Gastroesophageal sphincter (tissue), 4 donors: Measurements from ENCODE around the gene ZNF383. TPM values are rescaled to one million over a fixed set of nuclear protein-coding genes. Genes with fewer than 3 reads are reported as not detected.
"Not testable (repeated sequence)": the region's sequence is repeated elsewhere in the genome, so short reads cannot be mapped to it uniquely, and the experiment has no call there.

Experiments used
- ATAC-seq: fragments of 150-250 bp; one replicate; pipeline ENCODE4 v1.9.1; 2016; ENCODE audit warnings: mild to moderate bottlenecking, moderate library complexity
- H3K27ac ChIP-seq, 4 donors: fragments of 200-600 bp; sonication (generic) in 3 of 4; 1 replicate in 3 of 4; 2 replicates in 1 of 4; pipeline ENCODE4 v1.5.1; 2016 to 2019
- H3K27me3 ChIP-seq: fragments of 200-600 bp; sonication (generic); one replicate; pipeline ENCODE4 v1.5.1; 2019
- H3K36me3 ChIP-seq, 2 donors: fragments of 200-600 bp; sonication (generic); one replicate each; pipeline ENCODE4 v1.5.1; 2019; ENCODE audit warnings: control low read depth in 1 of 2
- H3K4me1 ChIP-seq, 3 donors: fragments of 200-600 bp; sonication (generic); 1 replicate in 2 of 3; 2 replicates in 1 of 3; pipeline ENCODE4 v1.5.1; 2016 to 2019; ENCODE audit warnings: control low read depth in 2 of 3
- H3K4me3 ChIP-seq, 2 donors: fragments of 200-600 bp; sonication (generic); one replicate each; pipeline ENCODE4 v1.5.1; 2019; ENCODE audit warnings: mild to moderate bottlenecking in 1 of 2, moderate library complexity in 1 of 2
- H3K9me3 ChIP-seq, 3 donors: fragments of 200-600 bp; sonication (generic); one replicate each; pipeline ENCODE4 v1.5.1; 2017 to 2019; ENCODE audit warnings: control low read depth in 2 of 3
- EP300 ChIP-seq: sonication (generic); formaldehyde crosslinking; IDR thresholded peaks from one replicate; pipeline ENCODE4 v1.6.1; 2017; ENCODE audit warnings: antibody characterized with exemption, mild to moderate bottlenecking
- POLR2A ChIP-seq, 2 donors: fragments of 450-650 bp; IDR thresholded peaks; one replicate each; pipeline ENCODE4 v1.6.1; 2017; ENCODE audit warnings: antibody characterized with exemption in 2 of 2, mild to moderate bottlenecking in 2 of 2, moderate library complexity in 1 of 2
- POLR2AphosphoS5 ChIP-seq: sonication (generic); formaldehyde crosslinking; IDR thresholded peaks from one replicate; pipeline ENCODE4 v1.6.1; 2017; ENCODE audit warnings: antibody characterized with exemption
- WGBS, 2 donors: methylation state at CpG; one replicate each; pipeline ENCODE4 v1.1.5; 2018; ENCODE audit warnings: low coverage in 1 of 2; 5-methylcytosine and 5-hydroxymethylcytosine counted together
- total RNA-seq, 4 donors: library from RNA; depleted of rRNA; stranded (reverse); fragments of >200 nt; gene quantifications; one replicate each; pipeline ENCODE4 v1.1.0, GENCODE V29; 2016
- TF ChIP-seq, protein P1 (sequence below), 4 experiments: fragments of 200-600 bp in 2 of 4; fragments of 450-650 bp in 2 of 4; sonication (generic) in 1 of 4; IDR thresholded peaks; one replicate each; pipeline ENCODE4 v1.5.1; 2017 to 2019; ENCODE audit warnings: antibody characterized with exemption in 4 of 4, mild to moderate bottlenecking in 2 of 4, moderate library complexity in 2 of 4

The ZNF383 gene
- total RNA-seq, 4 donors from 2014 or later = 7.9 to 15.3 (median 10.9) TPM

DNA sequence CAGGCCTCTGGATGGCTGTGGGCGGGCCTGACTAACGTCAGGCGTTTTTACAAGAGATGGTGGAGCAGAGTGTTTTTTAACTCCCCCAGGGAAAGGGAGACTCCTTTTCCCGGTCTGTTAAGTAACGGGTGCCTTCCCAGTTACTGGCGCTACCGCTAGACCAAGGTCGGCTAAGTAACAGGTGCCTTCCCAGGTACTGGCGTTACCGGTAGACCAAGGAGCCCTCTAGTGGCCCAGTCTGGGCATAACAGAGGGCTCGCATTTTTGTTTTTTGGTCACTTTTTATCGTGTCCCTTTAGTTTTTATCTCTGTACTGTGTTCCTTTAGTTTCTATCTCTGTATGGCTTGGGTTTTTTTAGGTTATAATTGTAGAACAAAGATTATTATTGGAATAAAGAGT lies 10.0 kb downstream of the ZNF383 start:
- peaks cover 2 to 90% of the 10 kb centered on the region in 2 donors for H3K36me3 ChIP-seq
- no peak overlapping the region for H3K4me3 ChIP-seq
- H3K4me1 ChIP-seq = no peaks in the 10 kb centered on the region
- TF ChIP-seq EP300 (no peak), POLR2A (IDR thresholded peaks at IDR 0.05) (no peak), POLR2AphosphoS5 (no peak)
- TF ChIP-seq, protein P1, sequence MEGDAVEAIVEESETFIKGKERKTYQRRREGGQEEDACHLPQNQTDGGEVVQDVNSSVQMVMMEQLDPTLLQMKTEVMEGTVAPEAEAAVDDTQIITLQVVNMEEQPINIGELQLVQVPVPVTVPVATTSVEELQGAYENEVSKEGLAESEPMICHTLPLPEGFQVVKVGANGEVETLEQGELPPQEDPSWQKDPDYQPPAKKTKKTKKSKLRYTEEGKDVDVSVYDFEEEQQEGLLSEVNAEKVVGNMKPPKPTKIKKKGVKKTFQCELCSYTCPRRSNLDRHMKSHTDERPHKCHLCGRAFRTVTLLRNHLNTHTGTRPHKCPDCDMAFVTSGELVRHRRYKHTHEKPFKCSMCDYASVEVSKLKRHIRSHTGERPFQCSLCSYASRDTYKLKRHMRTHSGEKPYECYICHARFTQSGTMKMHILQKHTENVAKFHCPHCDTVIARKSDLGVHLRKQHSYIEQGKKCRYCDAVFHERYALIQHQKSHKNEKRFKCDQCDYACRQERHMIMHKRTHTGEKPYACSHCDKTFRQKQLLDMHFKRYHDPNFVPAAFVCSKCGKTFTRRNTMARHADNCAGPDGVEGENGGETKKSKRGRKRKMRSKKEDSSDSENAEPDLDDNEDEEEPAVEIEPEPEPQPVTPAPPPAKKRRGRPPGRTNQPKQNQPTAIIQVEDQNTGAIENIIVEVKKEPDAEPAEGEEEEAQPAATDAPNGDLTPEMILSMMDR (IDR thresholded peaks at IDR 0.05) = peak; percentile 27 to 65 (median 43)
- WGBS, 2 donors = 43 to 50% methylated on average over 10 to 12 of the region's 12 CpGs
- H3K27me3 ChIP-seq = no peaks in the 10 kb centered on the region
- peaks cover 0 to 42% (median 0%) of the 10 kb centered on the region in 3 donors for H3K9me3 ChIP-seq
- no peak overlapping the region for H3K27ac ChIP-seq
- no peak for ATAC-seq

DNA sequence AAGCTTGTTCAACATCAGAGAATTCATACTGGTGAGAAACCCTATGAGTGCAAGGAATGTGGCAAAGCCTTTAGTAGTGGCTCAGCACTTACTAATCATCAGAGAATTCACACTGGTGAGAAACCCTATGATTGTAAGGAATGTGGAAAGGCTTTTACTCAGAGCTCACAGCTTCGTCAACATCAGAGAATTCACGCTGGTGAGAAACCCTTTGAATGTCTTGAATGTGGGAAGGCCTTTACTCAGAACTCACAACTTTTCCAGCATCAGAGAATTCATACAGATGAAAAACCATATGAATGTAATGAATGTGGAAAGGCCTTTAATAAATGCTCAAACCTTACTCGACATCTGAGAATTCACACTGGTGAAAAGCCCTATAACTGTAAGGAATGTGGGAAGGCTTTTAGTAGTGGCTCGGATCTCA lies 25.2 kb downstream of the ZNF383 start:
- WGBS, 2 donors = 100% methylated on average over 3 to 4 of the region's 4 CpGs
- no peak overlapping the region for H3K4me3 ChIP-seq
- H3K36me3 ChIP-seq = peaks cover 18 to 85% of the 10 kb centered on the region in 2 donors
- no peaks in the 10 kb centered on the region for H3K27me3 ChIP-seq
- ATAC-seq = no peak
- no peak overlapping the region for H3K27ac ChIP-seq
- peaks cover 0 to 98% (median 13%) of the 10 kb centered on the region in 3 donors for H3K9me3 ChIP-seq
- H3K4me1 ChIP-seq = no peaks in the 10 kb centered on the region
- TF ChIP-seq POLR2A (IDR thresholded peaks at IDR 0.05) (no peak), POLR2AphosphoS5 (no peak), EP300 (no peak)

DNA sequence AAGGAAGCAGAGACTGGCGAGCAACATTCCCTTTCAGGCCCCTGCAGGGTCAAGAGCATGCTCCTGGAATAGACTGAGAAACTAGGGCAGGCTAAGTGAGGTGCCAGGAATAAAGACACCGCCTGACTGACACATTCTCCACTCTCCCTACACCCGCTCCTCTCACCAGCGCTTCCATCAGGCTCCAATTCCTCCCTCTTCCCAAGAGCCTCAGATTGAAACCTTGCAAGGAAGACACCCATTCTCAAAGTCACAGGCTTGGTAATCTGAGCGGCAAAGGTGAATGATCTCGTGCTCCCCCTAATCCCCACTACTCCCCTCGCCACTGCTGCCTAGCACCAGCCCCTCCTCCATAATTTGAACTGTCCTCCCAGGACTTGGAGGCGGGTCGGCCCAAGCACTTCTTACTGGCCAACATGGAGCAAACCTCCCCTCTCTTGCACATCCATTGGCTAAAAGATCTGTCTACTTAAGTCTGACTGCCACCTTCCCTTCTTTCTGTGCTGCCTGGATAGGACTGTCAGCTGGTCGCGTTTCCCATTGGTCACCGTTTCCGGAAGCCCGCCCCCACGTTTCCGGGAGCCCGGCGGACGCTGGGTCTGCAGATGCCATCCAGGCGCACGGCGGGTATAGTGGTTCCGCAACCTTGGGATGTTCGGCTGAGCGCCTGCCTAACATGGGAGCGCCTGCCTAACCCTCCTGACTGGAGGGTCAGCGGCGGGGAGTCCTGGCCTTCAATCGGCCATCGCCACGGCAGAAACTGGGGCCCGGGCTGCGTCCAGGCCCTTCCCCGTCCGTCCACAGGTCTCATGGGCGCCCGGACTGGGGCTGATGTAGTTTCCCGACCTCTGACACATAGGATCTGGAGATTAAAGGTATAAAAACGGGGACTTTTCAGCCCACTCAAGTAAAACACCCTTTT lies 33.6 kb downstream of the ZNF383 start:
- Histone ChIP-seq H3K9me3 (peaks cover 0 to 68% (median 6%) of the 10 kb centered on the region in 3 donors), H3K27ac (peak overlapping the region; percentile 21 to 80 (median 68))
- WGBS, 2 donors = 0 to 1% methylated on average over 10 to 13 of the region's 39 CpGs

DNA sequence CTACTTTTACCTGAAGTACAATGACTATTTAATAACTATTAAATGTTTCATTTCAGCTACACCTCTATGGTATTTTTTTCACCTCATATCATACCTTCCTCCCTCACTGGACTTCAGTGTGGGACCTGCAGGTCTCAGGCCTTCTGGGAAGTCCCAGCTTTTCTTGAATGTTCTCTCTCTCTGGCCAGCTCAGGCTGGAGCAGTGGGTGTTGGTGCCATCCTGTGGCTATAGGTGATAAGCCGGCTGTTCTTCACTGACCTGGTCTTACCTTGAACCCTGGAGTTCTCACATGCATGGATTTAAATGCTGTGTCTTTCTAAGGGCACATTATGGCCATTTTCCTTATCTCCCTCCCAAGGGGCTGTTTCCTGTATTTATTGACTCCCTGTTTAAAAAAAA lies 45.0 kb downstream of the ZNF383 start:
- peaks cover 0 to 18% of the 10 kb centered on the region in 2 donors for H3K36me3 ChIP-seq
- H3K4me3 ChIP-seq, H3K4me1 ChIP-seq, ATAC-seq, H3K9me3 ChIP-seq, H3K27me3 ChIP-seq, H3K27ac ChIP-seq: not testable (repeated sequence)
- WGBS, 2 donors = no CpG with 5 or more reads among the region's 1 CpG

More for the DNA sequence above, 33.6 kb downstream of the ZNF383 start:
- peaks cover 0 to 8% (median 0%) of the 10 kb centered on the region in 3 donors for H3K4me1 ChIP-seq
- H3K27me3 ChIP-seq = no peaks in the 10 kb centered on the region
- peaks cover 0 to 11% of the 10 kb centered on the region in 2 donors for H3K36me3 ChIP-seq
- TF ChIP-seq EP300 (no peak), POLR2AphosphoS5 (peak; percentile 75), POLR2A (IDR thresholded peaks at IDR 0.05) (peak; percentile 30 to 34)
- peak; percentile 99 for ATAC-seq
- H3K4me3 ChIP-seq = peak overlapping the region; percentile 75 to 79

DNA sequence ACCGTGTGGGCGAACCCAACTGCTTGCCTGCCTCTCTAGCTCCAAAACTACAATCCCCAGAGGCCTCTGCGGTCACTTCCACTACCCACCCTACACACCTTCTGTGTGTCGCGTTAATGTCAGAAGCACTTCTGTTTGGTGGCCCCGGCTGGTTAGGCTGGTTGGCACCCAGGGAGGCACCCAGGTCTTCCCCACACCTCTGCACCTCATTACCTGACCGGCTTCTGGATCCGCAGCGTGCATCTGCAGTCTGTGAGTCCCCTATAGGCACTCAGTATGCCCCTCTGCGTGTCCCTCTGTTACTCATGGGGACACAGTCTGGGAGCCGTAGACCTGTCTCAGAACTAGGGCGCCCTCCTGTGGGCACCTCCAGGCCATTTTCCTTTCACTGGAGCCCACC lies 49.0 kb downstream of the ZNF383 start:
- not testable (repeated sequence) for H3K27ac ChIP-seq, H3K36me3 ChIP-seq, ATAC-seq, H3K4me1 ChIP-seq, H3K27me3 ChIP-seq, H3K4me3 ChIP-seq, H3K9me3 ChIP-seq
- WGBS, 2 donors = no CpG with 5 or more reads among the region's 12 CpGs

DNA sequence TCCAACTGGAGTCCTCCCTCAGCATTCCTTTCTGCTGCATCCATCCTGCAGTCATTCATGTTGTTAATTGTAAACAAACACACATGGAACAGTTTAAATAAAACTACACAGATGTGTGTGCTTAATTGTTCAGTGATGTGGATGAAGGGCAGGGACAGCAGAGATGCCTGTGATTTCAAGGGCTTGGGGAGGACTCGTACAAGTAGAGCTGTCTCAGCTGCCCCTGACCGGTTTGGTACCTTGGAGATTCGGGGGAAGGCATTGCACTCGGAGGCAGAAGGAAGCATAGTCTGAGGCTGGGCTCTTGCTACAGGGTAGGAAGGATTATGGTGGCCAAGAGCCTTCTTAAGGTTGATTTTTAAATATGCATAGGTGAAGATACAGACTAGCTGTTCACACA lies 49.7 kb downstream of the ZNF383 start:
- not testable (repeated sequence) for H3K4me3 ChIP-seq, ATAC-seq, H3K27ac ChIP-seq, H3K4me1 ChIP-seq, H3K9me3 ChIP-seq, H3K36me3 ChIP-seq, H3K27me3 ChIP-seq
- WGBS, 2 donors = 85 to 100% methylated on average over 1 to 4 of the region's 4 CpGs

DNA sequence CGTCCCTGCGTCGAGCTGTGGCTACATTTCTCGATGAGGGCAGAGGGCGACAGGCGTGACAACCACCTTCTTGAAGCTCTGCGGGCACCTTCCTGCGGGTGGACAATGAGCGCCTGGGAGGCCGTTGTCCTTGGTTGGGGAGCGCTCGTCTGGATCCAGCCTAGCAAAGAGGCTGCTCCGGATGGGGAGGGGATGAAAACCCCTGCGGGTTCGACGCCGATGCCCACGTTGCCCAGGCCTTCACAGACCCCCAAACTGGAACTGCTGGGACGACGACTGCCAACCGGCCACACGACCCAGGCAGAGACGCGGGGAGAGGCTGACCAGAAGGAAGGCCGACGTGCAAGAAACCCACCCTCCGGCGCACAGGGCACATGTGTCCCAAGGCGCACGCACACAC lies 62.6 kb downstream of the ZNF383 start:
- not testable (repeated sequence) for H3K4me1 ChIP-seq, H3K4me3 ChIP-seq, H3K9me3 ChIP-seq, H3K27me3 ChIP-seq, H3K27ac ChIP-seq, H3K36me3 ChIP-seq, ATAC-seq
- WGBS, 2 donors = 94% methylated on average over 2 of the region's 30 CpGs; no CpG with 5 or more reads in 1 of the 2 donors

DNA sequence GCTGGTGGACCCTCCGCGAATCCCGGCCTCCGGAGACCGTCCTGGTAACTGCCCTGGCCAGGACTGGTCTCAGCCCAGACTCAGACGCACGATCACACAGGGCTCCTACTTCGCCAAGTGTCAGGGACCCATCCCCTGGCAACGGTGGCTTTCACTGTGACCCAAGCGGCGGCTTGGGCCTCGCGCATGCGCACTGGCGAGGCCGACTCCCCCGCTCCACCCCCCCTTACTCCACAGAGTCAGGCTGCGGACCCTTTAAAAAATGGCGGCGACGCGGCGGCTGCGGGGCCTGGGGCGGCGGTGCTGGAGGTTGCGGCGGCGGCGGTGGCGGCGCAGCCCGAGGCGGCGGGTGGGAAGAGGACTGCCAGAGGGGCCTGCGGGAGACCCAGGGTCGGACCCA lies 66.0 kb downstream of the ZNF383 start:
- H3K36me3 ChIP-seq, H3K4me3 ChIP-seq, H3K27ac ChIP-seq, H3K9me3 ChIP-seq, ATAC-seq, H3K27me3 ChIP-seq, H3K4me1 ChIP-seq: not testable (repeated sequence)
- no CpG with 5 or more reads among the region's 37 CpGs for WGBS, 2 donors

DNA sequence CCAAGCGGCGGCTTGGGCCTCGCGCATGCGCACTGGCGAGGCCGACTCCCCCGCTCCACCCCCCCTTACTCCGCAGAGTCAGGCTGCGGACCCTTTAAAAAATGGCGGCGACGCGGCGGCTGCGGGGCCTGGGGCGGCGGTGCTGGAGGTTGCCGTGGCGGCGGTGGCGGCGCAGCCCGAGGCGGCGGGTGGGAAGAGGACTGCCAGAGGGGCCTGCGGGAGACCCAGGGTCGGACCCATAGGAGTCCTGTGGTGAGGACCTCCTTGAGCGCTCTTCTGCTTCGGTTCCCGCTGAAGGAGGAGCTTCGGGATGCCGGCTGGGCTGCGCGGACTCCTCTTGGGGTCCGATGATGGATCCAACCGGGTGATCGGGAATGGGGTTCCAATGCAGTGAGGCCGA lies 71.2 kb downstream of the ZNF383 start:
- WGBS, 2 donors = 96% methylated on average over 29 of the region's 39 CpGs; no CpG with 5 or more reads in 1 of the 2 donors
- not testable (repeated sequence) for H3K4me3 ChIP-seq, ATAC-seq, H3K4me1 ChIP-seq, H3K27me3 ChIP-seq, H3K27ac ChIP-seq
- Histone ChIP-seq H3K36me3 (peaks cover 0 to 14% of the 10 kb centered on the region in 2 donors), H3K9me3 (peaks cover 0 to 15% (median 2%) of the 10 kb centered on the region in 3 donors)

DNA sequence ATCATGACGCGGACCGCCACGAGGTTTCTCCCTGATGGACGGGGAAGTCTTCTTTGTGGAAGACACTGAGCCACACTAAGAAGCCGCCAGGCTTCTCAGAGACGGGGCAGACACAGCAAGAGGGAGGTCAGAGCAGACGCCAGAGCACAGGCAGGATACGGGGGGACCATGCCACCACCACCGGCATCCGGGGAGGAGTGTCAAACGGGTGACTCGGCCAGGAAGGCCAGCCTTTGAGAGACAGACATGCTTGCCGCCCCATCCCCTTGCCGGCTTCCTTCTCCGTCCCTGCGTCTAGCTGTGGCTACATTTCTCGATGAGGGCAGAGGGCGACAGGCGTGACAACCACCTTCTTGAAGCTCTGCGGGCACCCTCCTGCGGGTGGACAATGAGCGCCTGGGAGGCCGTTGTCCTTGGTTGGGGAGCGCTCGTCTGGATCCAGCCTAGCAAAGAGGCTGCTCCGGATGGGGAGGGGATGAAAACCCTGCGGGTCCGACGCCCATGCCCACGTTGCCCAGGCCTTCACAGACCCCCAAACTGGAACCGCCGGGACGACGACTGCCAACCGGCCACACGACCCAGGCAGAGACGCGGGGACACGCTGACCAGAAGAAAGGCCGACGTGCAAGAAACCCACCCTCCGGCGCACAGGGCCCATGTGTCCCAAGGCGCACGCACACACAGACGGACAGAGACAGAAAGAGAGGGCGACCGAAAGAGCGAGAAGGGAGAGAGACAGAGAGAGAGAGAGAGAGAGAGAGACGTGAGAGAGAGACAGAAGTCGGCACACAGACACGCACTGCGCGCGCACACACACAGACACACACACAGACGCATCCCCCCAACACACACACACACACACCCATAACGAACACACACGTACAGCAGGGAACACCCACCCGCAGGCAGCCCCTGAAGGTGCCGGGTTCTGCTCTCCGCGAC lies 75.3 kb downstream of the ZNF383 start:
- WGBS, 2 donors = 92 to 96% methylated on average over 13 to 57 of the region's 63 CpGs
- H3K27me3 ChIP-seq, H3K4me3 ChIP-seq, H3K4me1 ChIP-seq, H3K27ac ChIP-seq, ATAC-seq: not testable (repeated sequence)
- H3K9me3 ChIP-seq = peaks cover 0 to 15% (median 2%) of the 10 kb centered on the region in 3 donors
- H3K36me3 ChIP-seq = peaks cover 0 to 14% of the 10 kb centered on the region in 2 donors

DNA sequence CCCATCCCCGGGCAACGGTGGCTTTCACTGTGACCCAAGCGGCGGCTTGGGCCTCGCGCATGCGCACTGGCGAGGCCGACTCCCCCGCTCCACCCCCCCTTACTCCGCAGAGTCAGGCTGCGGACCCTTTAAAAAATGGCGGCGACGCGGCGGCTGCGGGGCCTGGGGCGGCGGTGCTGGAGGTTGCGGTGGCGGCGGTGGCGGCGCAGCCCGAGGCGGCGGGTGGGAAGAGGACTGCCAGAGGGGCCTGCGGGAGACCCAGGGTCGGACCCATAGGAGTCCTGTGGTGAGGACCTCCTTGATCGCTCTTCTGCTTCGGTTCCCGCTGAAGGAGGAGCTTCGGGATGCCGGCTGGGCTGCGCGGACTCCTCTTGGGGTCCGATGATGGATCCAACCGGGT lies 76.2 kb downstream of the ZNF383 start:
- not testable (repeated sequence) for H3K27me3 ChIP-seq, H3K27ac ChIP-seq, H3K4me3 ChIP-seq, H3K4me1 ChIP-seq, ATAC-seq
- no CpG with 5 or more reads among the region's 39 CpGs for WGBS, 2 donors
- peaks cover 0 to 12% of the 10 kb centered on the region in 2 donors for H3K36me3 ChIP-seq
- H3K9me3 ChIP-seq = peaks cover 0 to 13% (median 2%) of the 10 kb centered on the region in 3 donors
